Astrocyte (in vitro differentiated cells and primary cell): ENCODE data around the gene NOC2L. TPM values are rescaled to one million over a fixed set of nuclear protein-coding genes. Genes with fewer than 3 reads are reported as not detected.

ENCODE experiments used
- DNase-seq: peaks from one replicate; pipeline ENCODE4 v3.0.0-alpha.2; 2010; ENCODE audit warnings: low read depth
- FAIRE-seq: peaks from 2 replicates; lab custom pipeline; 2011; peaks lifted over from hg19 to GRCh38; lab: Jason Lieb, UNC
- H2AFZ ChIP-seq: 2 replicates; pipeline ENCODE4 v1.6.0; 2012; ENCODE audit warnings: low read depth, low read length, inconsistent platforms
- H3K27ac ChIP-seq: 2 replicates; pipeline ENCODE4 v1.5.1; 2011; ENCODE audit warnings: low read depth, low read length, inconsistent platforms
- H3K27me3 ChIP-seq: 2 replicates; pipeline ENCODE4 v1.6.0; 2011; ENCODE audit warnings: low read length, inconsistent platforms; ENCODE audit not compliant: insufficient read depth
- H3K36me3 ChIP-seq: 2 replicates; pipeline ENCODE4 v1.5.1; 2011; ENCODE audit warnings: low read length, inconsistent platforms; ENCODE audit not compliant: insufficient read depth
- H3K4me1 ChIP-seq: 2 replicates; pipeline ENCODE4 v1.5.1; 2011; ENCODE audit warnings: low read length, inconsistent platforms; ENCODE audit not compliant: insufficient read depth
- H3K4me2 ChIP-seq: 2 replicates; pipeline ENCODE4 v1.6.0; 2012; ENCODE audit warnings: low read length, inconsistent platforms
- H3K4me3 ChIP-seq: 2 replicates; pipeline ENCODE4 v1.5.1; 2011; ENCODE audit warnings: low read depth, mild to moderate bottlenecking, low read length, inconsistent platforms; ENCODE audit not compliant: insufficient read depth
- H3K79me2 ChIP-seq: 2 replicates; pipeline ENCODE4 v1.6.0; 2012; ENCODE audit warnings: mild to moderate bottlenecking, low read length, inconsistent platforms; ENCODE audit not compliant: insufficient read depth
- H3K9ac ChIP-seq: 2 replicates; pipeline ENCODE4 v1.6.0; 2012; ENCODE audit warnings: mild to moderate bottlenecking, low read length, inconsistent platforms
- H3K9me3 ChIP-seq: 2 replicates; pipeline ENCODE4 v1.5.1; 2012; ENCODE audit warnings: low read depth, mild to moderate bottlenecking, low read length, inconsistent platforms; ENCODE audit not compliant: insufficient read depth
- H4K20me1 ChIP-seq: 2 replicates; pipeline ENCODE4 v1.6.0; 2012; ENCODE audit warnings: low read length, inconsistent platforms; ENCODE audit not compliant: insufficient read depth
- H3K27ac Mint-ChIP-seq: one replicate; pipeline ENCODE4 v1.8.0; 2021; ENCODE audit warnings: mild to moderate bottlenecking, mixed read lengths; ENCODE audit not compliant: unreplicated experiment
- H3K27me3 Mint-ChIP-seq: one replicate; pipeline ENCODE4 v1.8.0; 2021; ENCODE audit warnings: low read depth, mixed read lengths; ENCODE audit not compliant: unreplicated experiment
- H3K36me3 Mint-ChIP-seq: one replicate; pipeline ENCODE4 v1.8.0; 2021; ENCODE audit warnings: low read depth, mixed read lengths; ENCODE audit not compliant: unreplicated experiment
- H3K4me1 Mint-ChIP-seq: one replicate; pipeline ENCODE4 v1.8.0; 2021; ENCODE audit warnings: low read depth, mixed read lengths; ENCODE audit not compliant: unreplicated experiment
- H3K4me3 Mint-ChIP-seq: one replicate; pipeline ENCODE4 v1.8.0; 2021; ENCODE audit warnings: mild to moderate bottlenecking, moderate library complexity, mixed read lengths; ENCODE audit not compliant: unreplicated experiment
- H3K9me3 Mint-ChIP-seq: one replicate; pipeline ENCODE4 v1.8.0; 2021; ENCODE audit warnings: mild to moderate bottlenecking, mixed read lengths; ENCODE audit not compliant: unreplicated experiment
- CTCF ChIP-seq: IDR thresholded peaks from 2 replicates; pipeline ENCODE4 v1.5.1; 2011; ENCODE audit warnings: low read depth, mild to moderate bottlenecking, inconsistent platforms, low read length, moderate library complexity; ENCODE audit not compliant: insufficient read depth
- EZH2 ChIP-seq: IDR thresholded peaks from 2 replicates; pipeline ENCODE4 v1.6.1; 2012; ENCODE audit warnings: mild to moderate bottlenecking, low read length, inconsistent platforms; ENCODE audit not compliant: insufficient read depth
- total RNA-seq: library from RNA; stranded (reverse); gene quantifications from 2 replicates; pipeline ENCODE4 v1.2.1, GENCODE V29; 2021

Gene NOC2L
- total RNA-seq, 1 donor from 2014 or later = 91.4 TPM

- DNase-seq (no peak), FAIRE-seq (no peak)
- no peak within 1 kb of the TSS for H3K4me3 Mint-ChIP-seq
- H3K36me3 Mint-ChIP-seq = no peaks in the 10 kb centered on the region
- H3K27me3 Mint-ChIP-seq = peaks cover 44% of the 10 kb centered on the region
- H3K36me3 ChIP-seq = no peaks in the 10 kb centered on the region
- H3K27ac Mint-ChIP-seq = no peak within 1 kb of the TSS
- no peaks in the 10 kb centered on the region for H3K4me1 Mint-ChIP-seq
- H3K9ac ChIP-seq = no peak within 1 kb of the TSS
- no peak within 1 kb of the TSS for H3K27ac ChIP-seq
- no peaks in the 10 kb centered on the region for H3K9me3 Mint-ChIP-seq
- no peaks in the 10 kb centered on the region for H3K79me2 ChIP-seq
- TF ChIP-seq CTCF (no peak), EZH2 (no peak)
- H4K20me1 ChIP-seq = no peaks in the 10 kb centered on the region
- peaks cover 4% of the 10 kb centered on the region for H3K27me3 ChIP-seq
- H3K4me1 ChIP-seq = no peaks in the 10 kb centered on the region
- no peak within 1 kb of the TSS for H3K4me3 ChIP-seq
- H3K9me3 ChIP-seq = no peaks in the 10 kb centered on the region
- no peak within 1 kb of the TSS for H3K4me2 ChIP-seq
- H2AFZ ChIP-seq = no peak within 1 kb of the TSS
Measured at GRCh38 chr1:981955-982558, 23.0 kb upstream of the NOC2L start, which contains the start of gene PERM1. Gene PERM1, minus strand, starts transcription at chr1:982093. Its CDS starts 1,064 bp downstream, at chr1:981029.

GRCh38 chr1:981491-981954 lies 22.5 kb upstream of the NOC2L start:
- Mint-ChIP-seq H3K4me1 (no peaks in the 10 kb centered on the region), H3K9me3 (no peaks in the 10 kb centered on the region), H3K4me3 (no peak overlapping the region), H3K27ac (no peak overlapping the region), H3K27me3 (peaks cover 42% of the 10 kb centered on the region), H3K36me3 (no peaks in the 10 kb centered on the region)
- H3K79me2 ChIP-seq = no peaks in the 10 kb centered on the region
- no peak overlapping the region for H2AFZ ChIP-seq
- DNase-seq (no peak), FAIRE-seq (no peak)
- H3K4me2 ChIP-seq = no peak overlapping the region
- no peaks in the 10 kb centered on the region for H3K4me1 ChIP-seq
- peaks cover 4% of the 10 kb centered on the region for H3K27me3 ChIP-seq
- no peak overlapping the region for H3K9ac ChIP-seq
- H3K9me3 ChIP-seq = no peaks in the 10 kb centered on the region
- no peaks in the 10 kb centered on the region for H3K36me3 ChIP-seq
- TF ChIP-seq CTCF = no peak
- TF ChIP-seq EZH2 = no peak
- no peak overlapping the region for H3K27ac ChIP-seq
- no peak overlapping the region for H3K4me3 ChIP-seq
- no peaks in the 10 kb centered on the region for H4K20me1 ChIP-seq

GRCh38 chr1:980602-981395 lies 21.7 kb upstream of the NOC2L start:
- Mint-ChIP-seq H3K9me3 (no peaks in the 10 kb centered on the region), H3K36me3 (peaks cover under 1% of the 10 kb centered on the region), H3K4me3 (no peak overlapping the region), H3K4me1 (no peaks in the 10 kb centered on the region), H3K27ac (no peak overlapping the region), H3K27me3 (peaks cover 38% of the 10 kb centered on the region)
- Histone ChIP-seq H3K36me3 (no peaks in the 10 kb centered on the region), H4K20me1 (no peaks in the 10 kb centered on the region), H3K4me3 (no peak overlapping the region), H3K27me3 (peaks cover 4% of the 10 kb centered on the region), H3K79me2 (no peaks in the 10 kb centered on the region), H3K4me1 (no peaks in the 10 kb centered on the region), H3K4me2 (no peak overlapping the region), H3K9me3 (no peaks in the 10 kb centered on the region), H3K27ac (no peak overlapping the region), H3K9ac (no peak overlapping the region), H2AFZ (no peak overlapping the region)
- no peak for FAIRE-seq
- no peak for DNase-seq
- TF ChIP-seq CTCF (no peak), EZH2 (no peak)
